Measurements from ENCODE around the gene UNC13D. TPM values are rescaled to one million over a fixed set of nuclear protein-coding genes. Genes with fewer than 3 reads are reported as not detected.

The UNC13D gene
- total RNA-seq, 2 donors from 2014 or later: 8.6 to 21.8 TPM

GRCh38 chr17:75825748-75826370, 18.3 kb downstream of the UNC13D start:
- Histone ChIP-seq H3K4me3 (no peak overlapping the region), H3K4me1 (peaks cover 38% of the 10 kb centered on the region), H3K9me3 (no peaks in the 10 kb centered on the region), H3K27me3 (no peaks in the 10 kb centered on the region), H3K27ac (no peak overlapping the region), H3K36me3 (replicated peaks in 1 of 2; ENCODE audit: insufficient read depth in 1 of 2, low read depth in 2 of 2) (no peaks in the 10 kb centered on the region)
- DNase-seq (no peak), ATAC-seq (no peak)
- TF ChIP-seq CTCF (IDR thresholded peaks at IDR 0.05) (no peak), POLR2A (IDR thresholded peaks at IDR 0.05) (no peak)
- 83 to 93% methylated on average over 11 of the region's 12 CpGs for WGBS, 2 donors
- intact Hi-C loops (cut with DNase I): no loop called here

GRCh38 chr17:75825149-75825552, 19.1 kb downstream of the UNC13D start:
- no peaks in the 10 kb centered on the region for H3K27me3 ChIP-seq
- peaks cover 38% of the 10 kb centered on the region for H3K4me1 ChIP-seq
- peaks cover 5 to 6% of the 10 kb centered on the region in 2 donors for H3K36me3 ChIP-seq (replicated peaks in 1 of 2; ENCODE audit: insufficient read depth in 1 of 2, low read depth in 2 of 2)
- no peak overlapping the region for H3K4me3 ChIP-seq
- TF ChIP-seq CTCF (IDR thresholded peaks at IDR 0.05) (no peak), POLR2A (IDR thresholded peaks at IDR 0.05) (no peak)
- WGBS, 2 donors: 86 to 91% methylated on average over 8 to 13 of the region's 13 CpGs
- ATAC-seq (no peak), DNase-seq (no peak)
- intact Hi-C loops (cut with DNase I): no loop called here
- H3K9me3 ChIP-seq: no peaks in the 10 kb centered on the region
- no peak overlapping the region for H3K27ac ChIP-seq

GRCh38 chr17:75824666-75825065, 19.5 kb downstream of the UNC13D start:
- no peaks in the 10 kb centered on the region for H3K27me3 ChIP-seq
- TF ChIP-seq CTCF (IDR thresholded peaks at IDR 0.05) (no peak), POLR2A (IDR thresholded peaks at IDR 0.05) (no peak)
- peaks cover 38% of the 10 kb centered on the region for H3K4me1 ChIP-seq
- H3K36me3 ChIP-seq (replicated peaks in 1 of 2; ENCODE audit: insufficient read depth in 1 of 2, low read depth in 2 of 2): peaks cover 10 to 11% of the 10 kb centered on the region in 2 donors
- H3K4me3 ChIP-seq: no peak overlapping the region
- WGBS, 2 donors: 50 to 100% methylated on average over 1 to 2 of the region's 2 CpGs
- intact Hi-C loops (cut with DNase I): no loop called here
- H3K27ac ChIP-seq: no peak overlapping the region
- DNase-seq (no peak), ATAC-seq (no peak)
- no peaks in the 10 kb centered on the region for H3K9me3 ChIP-seq

GRCh38 chr17:75824050-75824552, 20.1 kb downstream of the UNC13D start:
- H3K36me3 ChIP-seq (replicated peaks in 1 of 2; ENCODE audit: insufficient read depth in 1 of 2, low read depth in 2 of 2): peaks cover 14 to 16% of the 10 kb centered on the region in 2 donors
- H3K9me3 ChIP-seq: no peaks in the 10 kb centered on the region
- no peaks in the 10 kb centered on the region for H3K27me3 ChIP-seq
- TF ChIP-seq CTCF (IDR thresholded peaks at IDR 0.05) (no peak), POLR2A (IDR thresholded peaks at IDR 0.05) (no peak)
- DNase-seq (no peak), ATAC-seq (no peak)
- H3K4me1 ChIP-seq: peaks cover 38% of the 10 kb centered on the region
- 95% methylated on average over 9 to 13 of the region's 13 CpGs for WGBS, 2 donors
- H3K27ac ChIP-seq: no peak overlapping the region
- intact Hi-C loops (cut with DNase I): no loop called here
- no peak overlapping the region for H3K4me3 ChIP-seq
